Epithelial cell of esophagus (primary cell): ENCODE measurements around the gene NTMT2.
"Not testable (repeated sequence)": the region's sequence is repeated elsewhere in the genome, so short reads cannot be mapped to it uniquely, and the experiment has no call there.

Source experiments
- DNase-seq: peaks from one replicate; pipeline ENCODE4 v3.0.0; 2010; ENCODE audit warnings: low read depth
- H3K4me3 ChIP-seq: 2 replicates; pipeline ENCODE4 v1.5.1; 2011; ENCODE audit warnings: mild to moderate bottlenecking, low read length, control low read depth
- CTCF ChIP-seq: IDR thresholded peaks from 2 replicates; pipeline ENCODE4 v1.5.1; 2011; ENCODE audit warnings: low read depth, mild to moderate bottlenecking, low read length, control low read depth, inconsistent platforms; ENCODE audit not compliant: insufficient read depth; ENCODE audit errors: missing control alignments

NTMT2 gene

GRCh38 chr1:170145770-170146676, at the start of gene NTMT2:
TSS of gene NTMT2 (plus strand) at chr1:170145959. CDS start at chr1:170146108, 149 bp downstream.
- H3K4me3 ChIP-seq: no peak within 1 kb of the TSS
- no peak for TF ChIP-seq CTCF

GRCh38 chr1:170095976-170096748, 49.6 kb upstream of the NTMT2 start:
- no peak overlapping the region for H3K4me3 ChIP-seq
- no peak for DNase-seq
- TF ChIP-seq CTCF: no peak

More at GRCh38 chr1:170145770-170146676, at the start of gene NTMT2:
- peak; percentile 53 for DNase-seq

GRCh38 chr1:170096806-170097340, 48.9 kb upstream of the NTMT2 start:
- no peak for DNase-seq
- TF ChIP-seq CTCF: no peak
- no peak overlapping the region for H3K4me3 ChIP-seq

- no peak overlapping the region for H3K4me3 ChIP-seq
- TF ChIP-seq CTCF: no peak
- DNase-seq: no peak
Observed at GRCh38 chr1:170097449-170097948, 48.3 kb upstream of the NTMT2 start.

- DNase-seq, H3K4me3 ChIP-seq: not testable (repeated sequence)
Observed at GRCh38 chr1:170113140-170113539, 32.6 kb upstream of the NTMT2 start.

GRCh38 chr1:170114906-170115305, 30.9 kb upstream of the NTMT2 start:
- peak; percentile 60 for DNase-seq
- TF ChIP-seq CTCF: no peak
- H3K4me3 ChIP-seq: no peak overlapping the region

GRCh38 chr1:170122366-170122765, 23.4 kb upstream of the NTMT2 start:
- no peak overlapping the region for H3K4me3 ChIP-seq
- no peak for DNase-seq
- no peak for TF ChIP-seq CTCF
